GM23338 (cell line): ENCODE results near the gene ATL3. TPM values are rescaled to one million over a fixed set of nuclear protein-coding genes. Genes with fewer than 3 reads are reported as not detected.

ENCODE experiments used
- ATAC-seq: fragments of 200-7000 bp; cut with Tn5 transposase; 3 replicates; pipeline ENCODE4 v1.9.1; 2020
- DNase-seq: peaks from one replicate; pipeline ENCODE4 v3.0.0-alpha.2; 2015; ENCODE audit warnings: low spot score
- H2AFZ ChIP-seq: fragments of 200-600 bp; sonication (generic); 2 replicates; pipeline ENCODE4 v1.8.0; 2016; ENCODE audit warnings: antibody characterized with exemption, mild to moderate bottlenecking, moderate library complexity
- H3F3A ChIP-seq: fragments of 200-600 bp; sonication (generic); replicated peaks from 2 replicates; pipeline ENCODE4 v1.8.0; 2017; ENCODE audit warnings: antibody characterized with exemption, mixed run types, low read depth
- H3K27ac ChIP-seq: fragments of 200-600 bp; sonication (generic); 2 replicates; pipeline ENCODE4 v1.6.1; 2016; ENCODE audit warnings: low read depth
- H3K27me3 ChIP-seq: fragments of 200-600 bp; sonication (generic); 2 replicates; pipeline ENCODE4 v1.8.0; 2016; ENCODE audit warnings: mild to moderate bottlenecking, mixed run types, moderate library complexity; ENCODE audit not compliant: insufficient read depth
- H3K36me3 ChIP-seq: fragments of 200-600 bp; sonication (generic); 2 replicates; pipeline ENCODE4 v1.8.0; 2016; ENCODE audit warnings: mild to moderate bottlenecking; ENCODE audit not compliant: insufficient read depth
- H3K4me1 ChIP-seq: fragments of 200-600 bp; sonication (generic); 2 replicates; pipeline ENCODE4 v1.8.0; 2016; ENCODE audit warnings: mild to moderate bottlenecking, moderate library complexity; ENCODE audit not compliant: insufficient read depth
- H3K4me2 ChIP-seq: fragments of 200-600 bp; sonication (generic); 2 replicates; pipeline ENCODE4 v1.7.1; 2017; ENCODE audit warnings: mixed run types
- H3K4me3 ChIP-seq: fragments of 200-600 bp; sonication (generic); 2 replicates; pipeline ENCODE4 v1.6.1; 2016; ENCODE audit warnings: mixed run types
- H3K79me2 ChIP-seq: fragments of 200-600 bp; sonication (generic); replicated peaks from 2 replicates; pipeline ENCODE4 v1.8.0; 2017; ENCODE audit warnings: mild to moderate bottlenecking; ENCODE audit not compliant: insufficient read depth
- H3K9me2 ChIP-seq: fragments of 200-600 bp; sonication (generic); 2 replicates; pipeline ENCODE4 v1.8.0; 2017; ENCODE audit not compliant: insufficient read depth
- H4K20me1 ChIP-seq: fragments of 200-600 bp; sonication (generic); replicated peaks from 2 replicates; pipeline ENCODE4 v1.8.0; 2017; ENCODE audit warnings: mild to moderate bottlenecking; ENCODE audit not compliant: insufficient read depth
- H3K27ac Mint-ChIP-seq: 2 replicates; pipeline ENCODE4 v1.8.0; 2020; ENCODE audit warnings: inconsistent platforms, mild to moderate bottlenecking, moderate library complexity, mixed read lengths
- H3K27me3 Mint-ChIP-seq: 3 replicates; pipeline ENCODE4 v1.8.0; 2022; ENCODE audit warnings: low read depth, mild to moderate bottlenecking, moderate library complexity, mixed read lengths, inconsistent platforms; ENCODE audit not compliant: insufficient read depth, poor library complexity
- H3K36me3 Mint-ChIP-seq: 3 replicates; pipeline ENCODE4 v1.8.0; 2021; ENCODE audit warnings: low read depth, mild to moderate bottlenecking, inconsistent platforms, moderate library complexity, mixed read lengths
- H3K4me1 Mint-ChIP-seq: 3 replicates; pipeline ENCODE4 v1.8.0; 2020; ENCODE audit warnings: mild to moderate bottlenecking, inconsistent platforms, mixed read lengths
- H3K4me3 Mint-ChIP-seq: 3 replicates; pipeline ENCODE4 v1.8.0; 2021; ENCODE audit warnings: moderate library complexity, mild to moderate bottlenecking, inconsistent platforms, mixed read lengths
- H3K9me3 Mint-ChIP-seq: 3 replicates; pipeline ENCODE4 v1.8.0; 2020; ENCODE audit warnings: moderate library complexity, mild to moderate bottlenecking, inconsistent platforms, mixed read lengths
- ETS1 ChIP-seq: IDR thresholded peaks from 2 replicates; pipeline ENCODE4 v1.6.1; 2016; ENCODE audit warnings: antibody characterized with exemption
- EZH2 ChIP-seq: fragments of 200-600 bp; sonication (generic); IDR thresholded peaks from one replicate; pipeline ENCODE4 v1.8.0; 2017; ENCODE audit warnings: antibody characterized with exemption, mild to moderate bottlenecking, low read depth; ENCODE audit not compliant: unreplicated experiment
- EZH2phosphoT487 ChIP-seq: fragments of 200-600 bp; sonication (generic); IDR thresholded peaks from one replicate; pipeline ENCODE4 v1.8.1; 2018; ENCODE audit warnings: antibody characterized with exemption; ENCODE audit not compliant: unreplicated experiment
- JUNB ChIP-seq: IDR thresholded peaks from one replicate; pipeline ENCODE4 v1.6.1; 2016; ENCODE audit warnings: antibody characterized with exemption; ENCODE audit not compliant: unreplicated experiment
- REST ChIP-seq: IDR thresholded peaks from one replicate; pipeline ENCODE4 v1.6.1; 2018; ENCODE audit warnings: antibody characterized with exemption; ENCODE audit not compliant: unreplicated experiment
- ZNF114 ChIP-seq: fragments of 250-450 bp; sonication (Bioruptor Pico); IDR thresholded peaks from 2 replicates; pipeline ENCODE4 v1.5.0; 2020; ENCODE audit warnings: mild to moderate bottlenecking, moderate library complexity
- ZNF462 ChIP-seq: fragments of 250-450 bp; sonication (Bioruptor Pico); IDR thresholded peaks from 2 replicates; pipeline ENCODE4 v1.5.0; 2020; ENCODE audit warnings: mild to moderate bottlenecking, moderate library complexity
- polyA plus RNA-seq: library from polyadenylated mRNA; unstranded; fragments of >200 nt; fragmentation: Nextera tagmentation; extraction: Ambion mirVana; gene quantifications from 2 replicates; pipeline ENCODE4 v1.2.1, GENCODE V29; 2016
- total RNA-seq: library from RNA; depleted of rRNA; stranded (reverse); fragments of >200 nt; shearing (Covaris generic); gene quantifications from 2 replicates; pipeline ENCODE4 v1.2.3, GENCODE V29; 2014

Gene ATL3
- total and polyA plus RNA-seq, 2 experiments from 2014 or later: 6.8 to 20.4 TPM

- peaks cover 11% of the 10 kb centered on the region; the same call in 1 of the 2 replicates for H3K4me1 ChIP-seq
- Mint-ChIP-seq H3K36me3 (peaks cover 2% of the 10 kb centered on the region; the same call in 2 of the 3 replicates), H3K27ac (no peak overlapping the region), H3K4me1 (peaks cover 15% of the 10 kb centered on the region), H3K9me3 (peaks cover 11% of the 10 kb centered on the region), H3K4me3 (peak overlapping the region; percentile 73), H3K27me3 (peaks cover 15% of the 10 kb centered on the region)
- H3K9me2 ChIP-seq: no peaks in the 10 kb centered on the region
- DNase-seq (no peak), ATAC-seq (no peak)
- H4K20me1 ChIP-seq: peaks cover 26% of the 10 kb centered on the region
- H2AFZ ChIP-seq: no peak overlapping the region
- H3K4me3 ChIP-seq: peak overlapping the region; percentile 54
- no peaks in the 10 kb centered on the region for H3K27me3 ChIP-seq
- H3K36me3 ChIP-seq: no peaks in the 10 kb centered on the region
- peaks cover 3% of the 10 kb centered on the region for H3F3A ChIP-seq
- H3K27ac ChIP-seq: no peak overlapping the region
- H3K4me2 ChIP-seq: peak overlapping the region; percentile 84
- TF ChIP-seq ETS1: no peak
- TF ChIP-seq ZNF114 (CRISPR knock-in tag): no peak
- TF ChIP-seq EZH2phosphoT487: no peak
- no peak for TF ChIP-seq REST
- TF ChIP-seq EZH2: no peak
- TF ChIP-seq JUNB: no peak
- TF ChIP-seq ZNF462 (CRISPR knock-in tag): no peak
- H3K79me2 ChIP-seq: peaks cover 53% of the 10 kb centered on the region
These were observed 1.1 kb downstream of the ATL3 start for GRCh38 chr11:63670096-63670432.
